ENCODE measurements around the gene ATL3.
"Not testable (repeated sequence)": the region's sequence is repeated elsewhere in the genome, so short reads cannot be mapped to it uniquely, and the experiment has no call there.

Gene ATL3

DNA sequence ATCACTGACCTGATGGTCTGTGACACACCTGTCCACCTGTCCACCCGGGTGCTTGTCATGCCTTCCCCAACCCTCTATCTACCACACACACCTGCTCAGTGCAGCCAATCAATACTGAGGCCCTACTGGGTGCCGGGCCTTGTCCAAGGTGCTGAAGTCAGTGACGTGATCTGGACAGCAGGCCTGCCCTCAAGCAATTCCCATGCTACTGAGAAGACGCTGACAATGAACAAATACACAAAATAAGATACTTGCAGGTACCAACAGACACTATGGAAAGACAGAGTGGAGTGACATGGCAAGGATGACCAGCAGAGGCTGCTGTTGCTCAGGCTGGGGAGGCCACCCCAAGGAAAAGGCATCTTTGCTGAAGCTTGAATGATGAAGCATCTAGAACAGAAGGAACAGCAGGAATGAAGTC lies 78.2 kb downstream of the ATL3 start:
- DNase-seq (ENCODE audit: low spot score), result peak; percentile 41
- TF ChIP-seq CTCF (IDR thresholded peaks at IDR 0.05; ENCODE audit: extremely low read depth, insufficient read depth, missing control alignments), result peak; percentile 69
- in situ Hi-C loops (cut with MboI; ENCODE audit: low pct_unique_long_range_greater_than_20kb, low sequenced_read_pairs, unreplicated experiment), result no loop called here

DNA sequence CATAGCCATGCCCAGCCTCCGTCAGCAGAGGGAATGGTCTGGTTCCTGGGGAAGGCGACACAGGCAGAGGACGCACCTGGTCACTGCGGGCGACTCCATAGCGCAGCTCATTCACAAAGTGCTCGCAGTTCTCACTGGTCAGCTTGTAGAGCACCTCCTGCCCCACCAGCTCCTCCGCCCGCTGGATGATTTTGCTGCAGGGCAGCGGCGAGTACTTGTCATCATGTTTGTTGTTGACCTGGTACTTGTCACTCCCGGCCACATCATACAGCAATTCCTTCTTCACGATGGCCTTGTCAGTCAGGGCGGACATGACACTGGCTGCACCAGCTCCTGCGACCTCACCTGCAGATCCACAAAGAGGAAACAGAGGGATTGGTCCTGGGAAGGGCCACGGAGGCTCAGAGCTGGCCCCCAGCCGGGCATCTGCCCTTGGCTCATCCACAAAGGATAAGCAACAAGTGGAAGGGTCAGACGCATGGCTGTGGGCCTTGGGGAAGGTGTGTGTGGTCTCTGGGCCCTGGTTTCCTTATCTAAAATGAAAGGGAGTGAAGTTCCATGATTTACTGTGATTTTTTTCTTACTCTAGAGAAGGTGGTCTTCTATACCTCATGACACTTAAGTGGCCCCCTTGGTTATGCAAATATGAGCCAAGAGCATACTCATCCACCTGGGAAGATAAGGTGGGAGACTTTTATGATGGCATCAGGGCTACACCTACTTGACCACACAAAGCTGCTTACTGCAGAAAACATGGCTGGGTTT lies 81.0 kb downstream of the ATL3 start:
- no peak for DNase-seq (ENCODE audit: low spot score)
- in situ Hi-C loops (cut with MboI; ENCODE audit: low pct_unique_long_range_greater_than_20kb, low sequenced_read_pairs, unreplicated experiment), result no loop called here
- no peak for TF ChIP-seq CTCF (IDR thresholded peaks at IDR 0.05; ENCODE audit: extremely low read depth, insufficient read depth, missing control alignments)

DNA sequence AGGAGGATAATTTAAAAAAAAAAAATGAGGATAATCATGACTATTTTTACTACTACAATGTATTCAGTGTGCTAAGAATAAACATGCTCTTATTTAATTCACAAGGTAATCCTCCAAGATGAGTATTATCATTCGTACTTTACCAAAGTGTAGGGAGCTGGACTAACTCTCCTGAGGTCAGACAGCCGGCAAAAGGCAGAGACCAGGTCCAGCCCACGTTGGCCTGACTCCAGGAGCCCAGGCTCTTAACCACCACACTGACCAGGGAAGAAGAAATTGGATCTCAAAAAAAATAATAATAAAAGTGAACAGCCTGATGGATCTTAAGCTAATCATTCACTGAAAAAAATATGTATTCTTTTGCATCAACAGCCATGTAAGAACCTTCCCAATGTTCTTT lies 82.2 kb downstream of the ATL3 start:
- no peak for TF ChIP-seq CTCF (IDR thresholded peaks at IDR 0.05; ENCODE audit: extremely low read depth, insufficient read depth, missing control alignments)
- in situ Hi-C loops (cut with MboI; ENCODE audit: low pct_unique_long_range_greater_than_20kb, low sequenced_read_pairs, unreplicated experiment), result no loop called here
- no peak for DNase-seq (ENCODE audit: low spot score)

DNA sequence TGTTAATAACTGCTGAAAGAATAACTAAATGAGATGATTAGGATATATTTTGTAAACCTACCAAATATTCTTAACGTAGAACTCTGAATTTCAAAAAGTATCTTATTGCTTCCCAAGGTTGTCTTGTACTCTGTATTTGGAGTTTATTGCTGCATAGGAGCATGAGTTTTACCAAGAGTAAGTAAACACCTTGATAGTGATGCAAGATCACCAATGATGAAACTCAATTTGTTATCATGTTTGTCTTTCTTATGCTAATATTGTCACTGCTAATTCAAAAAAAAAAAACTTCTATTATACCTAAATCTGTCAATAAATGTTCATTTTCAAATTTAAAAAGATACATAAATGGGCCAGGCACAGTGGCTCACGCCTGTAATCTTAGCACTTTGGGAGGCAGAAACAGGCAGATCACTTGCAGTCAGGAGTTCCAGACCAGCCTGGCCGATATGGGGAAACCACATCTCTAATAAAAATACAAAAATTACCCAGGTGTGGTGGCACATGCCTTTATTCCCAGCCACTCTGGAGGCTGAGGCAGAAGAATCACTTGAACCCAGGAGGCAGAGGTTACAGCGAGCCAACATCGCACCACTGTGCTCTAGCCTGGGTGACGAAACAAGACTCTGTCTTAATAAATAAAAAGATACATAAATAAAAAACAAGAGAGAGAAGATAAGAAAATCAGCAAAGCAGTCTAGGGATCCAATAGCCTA lies 84.6 kb downstream of the ATL3 start:
- no peak for DNase-seq (ENCODE audit: low spot score)
- in situ Hi-C loops (cut with MboI; ENCODE audit: low pct_unique_long_range_greater_than_20kb, low sequenced_read_pairs, unreplicated experiment), result no loop called here
- TF ChIP-seq CTCF (IDR thresholded peaks at IDR 0.05; ENCODE audit: extremely low read depth, insufficient read depth, missing control alignments), result no peak

DNA sequence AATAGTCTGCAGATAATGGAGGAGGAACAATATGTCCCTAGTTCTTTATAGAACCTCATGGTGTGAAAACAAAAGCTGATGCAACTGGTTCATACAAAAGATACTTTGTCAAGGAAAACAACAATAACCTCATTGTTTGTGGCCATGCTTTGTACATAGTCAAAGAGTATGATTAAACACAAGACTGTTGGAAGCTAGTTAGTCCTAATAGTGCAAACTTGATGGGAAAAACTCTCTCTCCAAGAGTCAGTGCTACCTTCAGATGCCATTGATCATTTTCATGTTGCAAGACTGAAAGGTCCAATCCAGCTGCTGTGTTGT lies 87.9 kb downstream of the ATL3 start:
- no peak for DNase-seq (ENCODE audit: low spot score)
- in situ Hi-C loops (cut with MboI; ENCODE audit: low pct_unique_long_range_greater_than_20kb, low sequenced_read_pairs, unreplicated experiment), result no loop called here
- no peak for TF ChIP-seq CTCF (IDR thresholded peaks at IDR 0.05; ENCODE audit: extremely low read depth, insufficient read depth, missing control alignments)

DNA sequence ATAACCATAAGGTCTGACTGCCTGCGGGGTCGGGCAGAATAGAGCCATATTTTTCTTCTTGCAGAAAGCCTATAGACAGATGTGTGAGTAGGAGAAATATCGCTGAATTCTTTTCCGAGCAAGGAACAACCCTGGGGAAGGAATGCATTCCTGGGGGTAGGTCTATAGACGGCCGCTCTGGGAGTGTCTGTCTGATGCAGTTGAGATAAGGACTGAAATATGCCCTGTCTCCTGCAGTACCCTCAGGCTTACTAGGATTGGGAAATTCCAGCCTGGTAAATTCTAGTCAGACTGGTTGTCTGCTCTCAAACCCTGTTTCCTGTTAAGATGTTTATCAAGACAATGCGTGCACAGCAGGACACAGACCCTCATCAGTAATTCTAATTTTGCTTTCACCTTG lies 90.0 kb downstream of the ATL3 start:
- in situ Hi-C loops (cut with MboI; ENCODE audit: low pct_unique_long_range_greater_than_20kb, low sequenced_read_pairs, unreplicated experiment); DNase-seq (ENCODE audit: low spot score): not testable (repeated sequence)

DNA sequence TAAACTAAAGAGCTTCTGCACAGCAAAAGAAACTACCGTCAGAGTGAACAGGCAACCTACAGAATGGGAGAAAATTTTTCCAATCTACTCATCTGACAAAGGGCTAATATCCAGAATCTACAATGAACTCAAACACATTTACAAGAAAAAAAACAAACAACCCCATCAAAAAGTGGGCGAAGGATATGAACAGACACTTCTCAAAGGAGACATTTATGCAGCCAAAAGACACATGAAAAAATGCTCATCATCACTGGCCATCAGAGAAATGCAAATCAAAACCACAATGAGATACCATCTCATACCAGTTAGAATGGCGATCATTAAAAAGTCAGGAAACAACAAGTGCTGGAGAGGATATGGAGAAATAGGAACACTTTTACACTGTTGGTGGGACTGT lies 92.3 kb downstream of the ATL3 start:
- DNase-seq (ENCODE audit: low spot score); in situ Hi-C loops (cut with MboI; ENCODE audit: low pct_unique_long_range_greater_than_20kb, low sequenced_read_pairs, unreplicated experiment): not testable (repeated sequence)

Measured in GM13977 (cell line).